ENCODE results near the gene ZNF831.

Gene ZNF831

GRCh38 chr20:59145247-59145923 lies 18.2 kb upstream of the ZNF831 start:
- no peak for DNase-seq (ENCODE audit: low read depth)
- no peak overlapping the region for H3K4me3 ChIP-seq (ENCODE audit: low read depth, low read length)
- TF ChIP-seq, protein P1, sequence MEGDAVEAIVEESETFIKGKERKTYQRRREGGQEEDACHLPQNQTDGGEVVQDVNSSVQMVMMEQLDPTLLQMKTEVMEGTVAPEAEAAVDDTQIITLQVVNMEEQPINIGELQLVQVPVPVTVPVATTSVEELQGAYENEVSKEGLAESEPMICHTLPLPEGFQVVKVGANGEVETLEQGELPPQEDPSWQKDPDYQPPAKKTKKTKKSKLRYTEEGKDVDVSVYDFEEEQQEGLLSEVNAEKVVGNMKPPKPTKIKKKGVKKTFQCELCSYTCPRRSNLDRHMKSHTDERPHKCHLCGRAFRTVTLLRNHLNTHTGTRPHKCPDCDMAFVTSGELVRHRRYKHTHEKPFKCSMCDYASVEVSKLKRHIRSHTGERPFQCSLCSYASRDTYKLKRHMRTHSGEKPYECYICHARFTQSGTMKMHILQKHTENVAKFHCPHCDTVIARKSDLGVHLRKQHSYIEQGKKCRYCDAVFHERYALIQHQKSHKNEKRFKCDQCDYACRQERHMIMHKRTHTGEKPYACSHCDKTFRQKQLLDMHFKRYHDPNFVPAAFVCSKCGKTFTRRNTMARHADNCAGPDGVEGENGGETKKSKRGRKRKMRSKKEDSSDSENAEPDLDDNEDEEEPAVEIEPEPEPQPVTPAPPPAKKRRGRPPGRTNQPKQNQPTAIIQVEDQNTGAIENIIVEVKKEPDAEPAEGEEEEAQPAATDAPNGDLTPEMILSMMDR (IDR thresholded peaks at IDR 0.05; ENCODE audit: low read depth, low read length, missing control alignments) = no peak

GRCh38 chr20:59145924-59146779 lies 17.5 kb upstream of the ZNF831 start:
- no peak overlapping the region for H3K4me3 ChIP-seq (ENCODE audit: low read depth, low read length)
- TF ChIP-seq, protein P1 (IDR thresholded peaks at IDR 0.05; ENCODE audit: low read depth, low read length, missing control alignments) = no peak
- DNase-seq (ENCODE audit: low read depth) = no peak

GRCh38 chr20:59146780-59147565 lies 16.6 kb upstream of the ZNF831 start:
- DNase-seq (ENCODE audit: low read depth) = no peak
- TF ChIP-seq, protein P1 (IDR thresholded peaks at IDR 0.05; ENCODE audit: low read depth, low read length, missing control alignments) = no peak
- H3K4me3 ChIP-seq (ENCODE audit: low read depth, low read length) = no peak overlapping the region

DNA sequence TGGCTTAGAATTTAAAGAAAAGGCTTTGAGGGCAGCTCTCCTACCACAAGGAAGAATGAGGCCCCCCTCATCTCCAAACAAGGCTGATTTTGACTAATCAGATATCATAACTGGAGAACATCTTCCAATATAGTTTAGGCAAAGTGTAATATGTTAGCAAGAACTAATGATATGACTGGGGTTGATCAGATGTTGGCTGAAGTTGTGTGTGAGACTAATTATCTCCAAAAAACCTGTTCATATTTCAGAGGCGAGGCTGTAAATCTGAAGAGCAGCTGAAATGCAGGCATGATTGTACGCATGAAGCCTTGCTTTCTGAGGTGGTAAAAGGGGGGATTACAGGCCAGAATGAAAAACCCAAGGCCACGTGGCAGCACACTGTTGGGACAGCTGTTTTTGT lies 16.0 kb upstream of the ZNF831 start:
- TF ChIP-seq, protein P1 (IDR thresholded peaks at IDR 0.05; ENCODE audit: low read depth, low read length, missing control alignments) = no peak
- no peak for DNase-seq (ENCODE audit: low read depth)
- no peak overlapping the region for H3K4me3 ChIP-seq (ENCODE audit: low read depth, low read length)

DNA sequence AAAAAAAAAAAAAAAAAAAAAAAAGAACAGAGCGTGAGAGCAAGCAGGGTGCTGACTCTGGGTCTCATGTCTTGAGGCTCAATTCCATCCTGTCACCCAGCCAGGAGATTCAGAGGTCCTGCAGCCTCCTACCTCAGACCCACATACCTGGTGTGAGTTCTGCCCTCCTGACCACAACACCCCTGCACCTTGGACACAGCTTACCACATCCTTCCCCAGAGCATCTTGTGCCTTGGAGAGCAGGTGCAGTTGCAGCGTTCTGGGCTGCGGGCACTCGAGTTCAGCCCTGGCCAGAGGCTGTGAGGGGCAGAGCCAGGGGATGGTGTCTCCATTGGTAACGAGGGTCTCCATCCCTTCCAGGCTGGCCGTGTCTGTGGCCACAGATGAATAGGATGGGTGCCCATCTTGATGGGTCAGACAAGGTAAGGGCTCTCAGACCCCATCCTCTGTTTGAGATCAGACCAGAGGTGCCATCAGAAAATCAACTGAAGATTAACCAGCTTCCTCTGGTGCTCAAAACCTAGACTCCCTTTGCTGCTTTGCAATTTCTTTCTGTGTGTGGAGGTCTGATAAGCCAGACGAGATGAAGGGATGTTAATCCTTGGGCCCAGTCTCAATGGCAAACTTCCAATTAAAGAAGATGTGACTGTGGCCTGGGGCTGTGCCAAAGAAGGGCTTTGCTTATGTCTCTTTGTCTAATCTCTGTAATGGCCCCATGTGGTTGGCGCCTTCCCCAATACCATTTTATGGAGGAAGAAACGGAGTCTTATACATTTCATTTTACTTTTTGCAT lies 14.7 kb upstream of the ZNF831 start:
- TF ChIP-seq, protein P1 (IDR thresholded peaks at IDR 0.05; ENCODE audit: low read depth, low read length, missing control alignments) = no peak
- DNase-seq (ENCODE audit: low read depth) = no peak
- H3K4me3 ChIP-seq (ENCODE audit: low read depth, low read length) = no peak overlapping the region

Measured in GM12864 (cell line).